WERI-Rb-1 (cell line): ENCODE data around the gene ZDHHC1.

Experiments
- DNase-seq: peaks from one replicate; pipeline ENCODE4 v3.0.0-alpha.2; 2020
- H3K27ac ChIP-seq: fragments of 250-450 bp; sonication (Bioruptor Pico); 2 replicates; pipeline ENCODE4 v1.5.1; 2020; ENCODE audit warnings: mild to moderate bottlenecking, moderate library complexity
- H3K27me3 ChIP-seq: fragments of 250-450 bp; sonication (Bioruptor Pico); 2 replicates; pipeline ENCODE4 v1.5.1; 2021; ENCODE audit warnings: mild to moderate bottlenecking, low read depth, moderate library complexity; ENCODE audit not compliant: insufficient read depth, severe bottlenecking
- H3K36me3 ChIP-seq: fragments of 250-450 bp; sonication (Bioruptor Pico); 2 replicates; pipeline ENCODE4 v1.5.1; 2020; ENCODE audit warnings: mild to moderate bottlenecking, moderate library complexity
- H3K4me3 ChIP-seq: 2 replicates; pipeline ENCODE4 v1.5.1; 2011; ENCODE audit warnings: low read depth, mild to moderate bottlenecking, control low read depth, low read length
- H3K9me3 ChIP-seq: fragments of 250-450 bp; sonication (Bioruptor Pico); 2 replicates; pipeline ENCODE4 v1.5.1; 2021; ENCODE audit warnings: mild to moderate bottlenecking, moderate library complexity; ENCODE audit not compliant: severe bottlenecking
- TF ChIP-seq, protein P1 (sequence below): IDR thresholded peaks from 2 replicates; pipeline ENCODE4 v1.5.1; 2011; ENCODE audit warnings: low read depth, mild to moderate bottlenecking, control low read depth, inconsistent platforms, low read length

The ZDHHC1 gene

DNA sequence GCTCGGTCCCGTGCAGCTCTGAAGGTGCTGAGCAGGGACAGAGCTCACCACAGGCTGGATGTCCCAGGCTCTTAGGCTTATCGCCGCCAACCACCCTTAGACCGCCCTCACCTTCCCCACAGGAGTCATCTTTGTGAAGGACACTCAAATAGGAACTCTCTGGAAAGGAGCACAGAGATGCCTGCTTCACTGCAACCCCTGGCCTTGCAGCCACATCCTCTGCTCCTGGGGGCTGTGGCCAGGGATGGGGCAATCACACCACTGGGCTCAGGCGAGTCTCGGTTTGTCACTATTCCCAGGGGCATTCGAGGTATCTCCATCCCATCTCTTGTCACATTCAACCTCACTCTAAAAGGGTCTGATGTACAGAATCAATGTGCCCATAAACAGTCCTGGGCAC, 10.9 kb downstream of the ZDHHC1 start:
- TF ChIP-seq, protein P1, sequence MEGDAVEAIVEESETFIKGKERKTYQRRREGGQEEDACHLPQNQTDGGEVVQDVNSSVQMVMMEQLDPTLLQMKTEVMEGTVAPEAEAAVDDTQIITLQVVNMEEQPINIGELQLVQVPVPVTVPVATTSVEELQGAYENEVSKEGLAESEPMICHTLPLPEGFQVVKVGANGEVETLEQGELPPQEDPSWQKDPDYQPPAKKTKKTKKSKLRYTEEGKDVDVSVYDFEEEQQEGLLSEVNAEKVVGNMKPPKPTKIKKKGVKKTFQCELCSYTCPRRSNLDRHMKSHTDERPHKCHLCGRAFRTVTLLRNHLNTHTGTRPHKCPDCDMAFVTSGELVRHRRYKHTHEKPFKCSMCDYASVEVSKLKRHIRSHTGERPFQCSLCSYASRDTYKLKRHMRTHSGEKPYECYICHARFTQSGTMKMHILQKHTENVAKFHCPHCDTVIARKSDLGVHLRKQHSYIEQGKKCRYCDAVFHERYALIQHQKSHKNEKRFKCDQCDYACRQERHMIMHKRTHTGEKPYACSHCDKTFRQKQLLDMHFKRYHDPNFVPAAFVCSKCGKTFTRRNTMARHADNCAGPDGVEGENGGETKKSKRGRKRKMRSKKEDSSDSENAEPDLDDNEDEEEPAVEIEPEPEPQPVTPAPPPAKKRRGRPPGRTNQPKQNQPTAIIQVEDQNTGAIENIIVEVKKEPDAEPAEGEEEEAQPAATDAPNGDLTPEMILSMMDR: no peak
- H3K27ac ChIP-seq: no peak overlapping the region

DNA sequence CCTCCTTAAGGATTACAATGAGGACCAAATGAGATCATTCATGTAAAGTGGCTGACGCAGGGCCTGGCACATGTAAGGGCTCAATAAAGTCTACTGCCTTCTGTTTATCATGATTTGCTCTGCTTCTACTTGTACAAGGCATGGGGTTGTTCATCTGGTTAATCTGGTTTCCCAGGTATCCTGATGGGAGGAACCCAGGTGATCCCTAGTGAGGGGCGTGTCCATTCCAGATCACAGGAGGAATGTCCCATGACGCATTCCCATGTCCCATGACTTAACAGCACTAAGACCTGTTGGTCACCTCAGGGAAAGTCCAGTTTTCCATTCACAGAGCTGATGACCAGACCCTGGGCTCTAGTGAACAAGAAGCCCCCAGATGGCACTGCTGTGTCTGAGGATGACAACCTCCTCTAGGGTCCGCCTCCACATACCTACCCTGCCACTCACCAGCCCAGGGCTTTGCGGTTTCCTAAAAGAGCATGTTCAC, 11.5 kb downstream of the ZDHHC1 start:
- Histone ChIP-seq H3K4me3 (no peak overlapping the region), H3K27ac (no peak overlapping the region), H3K27me3 (no peaks in the 10 kb centered on the region), H3K36me3 (no peaks in the 10 kb centered on the region), H3K9me3 (no peaks in the 10 kb centered on the region)
- no peak for DNase-seq
- TF ChIP-seq, protein P1: no peak

More for the DNA sequence above, 10.9 kb downstream of the ZDHHC1 start:
- Histone ChIP-seq H3K9me3 (no peaks in the 10 kb centered on the region), H3K27me3 (no peaks in the 10 kb centered on the region), H3K36me3 (no peaks in the 10 kb centered on the region), H3K4me3 (no peak overlapping the region)
- no peak for DNase-seq

DNA sequence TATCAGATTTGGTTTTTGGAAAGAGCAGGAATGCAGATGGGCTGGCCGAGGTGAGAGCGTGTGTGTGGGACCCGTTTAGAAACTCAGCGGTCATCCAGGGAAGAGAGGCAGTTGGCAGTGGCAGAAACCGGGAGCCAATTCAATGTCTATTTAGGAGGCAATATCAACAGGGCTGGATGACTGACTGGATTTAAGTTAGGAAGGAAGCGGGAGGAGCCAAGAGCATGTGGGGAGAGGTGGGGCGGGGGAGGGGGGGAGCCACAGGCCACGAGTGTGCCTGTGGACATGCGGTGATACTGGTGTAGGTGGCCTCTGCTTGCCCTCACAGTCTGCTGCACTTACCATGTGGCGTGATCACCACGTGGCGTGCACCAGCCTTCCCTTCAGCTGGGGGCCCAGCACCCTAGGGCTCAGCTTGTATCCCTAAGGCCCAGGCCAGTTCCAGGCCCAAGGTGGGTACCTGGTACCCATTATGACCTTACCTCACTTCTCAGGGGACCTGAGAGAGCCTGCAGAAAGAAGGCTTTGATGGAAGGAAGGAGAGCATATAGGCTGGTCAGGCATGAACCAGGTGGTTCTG, 12.2 kb downstream of the ZDHHC1 start:
- H3K4me3 ChIP-seq: no peak overlapping the region

DNA sequence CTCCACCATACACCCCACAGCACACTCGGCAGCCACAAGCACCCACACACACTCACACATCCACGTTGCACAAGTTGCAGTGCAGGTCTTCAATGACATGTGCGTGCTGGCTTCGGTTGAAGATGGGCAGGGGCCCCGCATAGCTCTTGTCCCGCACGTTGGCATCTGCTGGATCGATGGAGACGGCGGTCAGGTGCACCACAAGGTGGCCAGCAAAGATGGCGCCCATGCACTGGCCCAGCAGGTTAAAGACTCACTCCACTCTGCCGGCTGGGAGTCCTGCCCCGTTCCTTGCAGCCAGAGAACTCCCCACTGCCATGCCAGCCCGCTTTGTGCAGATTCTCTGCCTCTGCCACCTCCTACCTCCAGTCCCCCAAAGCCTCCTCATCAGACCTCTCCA, 15.4 kb downstream of the ZDHHC1 start:
- Histone ChIP-seq H3K27ac (no peak overlapping the region), H3K4me3 (no peak overlapping the region), H3K9me3 (no peaks in the 10 kb centered on the region), H3K36me3 (no peaks in the 10 kb centered on the region), H3K27me3 (no peaks in the 10 kb centered on the region)
- no peak for DNase-seq
- TF ChIP-seq, protein P1: no peak

More for the DNA sequence above, 12.2 kb downstream of the ZDHHC1 start:
- Histone ChIP-seq H3K9me3 (no peaks in the 10 kb centered on the region), H3K36me3 (no peaks in the 10 kb centered on the region), H3K27me3 (no peaks in the 10 kb centered on the region), H3K27ac (no peak overlapping the region)
- DNase-seq: no peak
- TF ChIP-seq, protein P1: no peak

DNA sequence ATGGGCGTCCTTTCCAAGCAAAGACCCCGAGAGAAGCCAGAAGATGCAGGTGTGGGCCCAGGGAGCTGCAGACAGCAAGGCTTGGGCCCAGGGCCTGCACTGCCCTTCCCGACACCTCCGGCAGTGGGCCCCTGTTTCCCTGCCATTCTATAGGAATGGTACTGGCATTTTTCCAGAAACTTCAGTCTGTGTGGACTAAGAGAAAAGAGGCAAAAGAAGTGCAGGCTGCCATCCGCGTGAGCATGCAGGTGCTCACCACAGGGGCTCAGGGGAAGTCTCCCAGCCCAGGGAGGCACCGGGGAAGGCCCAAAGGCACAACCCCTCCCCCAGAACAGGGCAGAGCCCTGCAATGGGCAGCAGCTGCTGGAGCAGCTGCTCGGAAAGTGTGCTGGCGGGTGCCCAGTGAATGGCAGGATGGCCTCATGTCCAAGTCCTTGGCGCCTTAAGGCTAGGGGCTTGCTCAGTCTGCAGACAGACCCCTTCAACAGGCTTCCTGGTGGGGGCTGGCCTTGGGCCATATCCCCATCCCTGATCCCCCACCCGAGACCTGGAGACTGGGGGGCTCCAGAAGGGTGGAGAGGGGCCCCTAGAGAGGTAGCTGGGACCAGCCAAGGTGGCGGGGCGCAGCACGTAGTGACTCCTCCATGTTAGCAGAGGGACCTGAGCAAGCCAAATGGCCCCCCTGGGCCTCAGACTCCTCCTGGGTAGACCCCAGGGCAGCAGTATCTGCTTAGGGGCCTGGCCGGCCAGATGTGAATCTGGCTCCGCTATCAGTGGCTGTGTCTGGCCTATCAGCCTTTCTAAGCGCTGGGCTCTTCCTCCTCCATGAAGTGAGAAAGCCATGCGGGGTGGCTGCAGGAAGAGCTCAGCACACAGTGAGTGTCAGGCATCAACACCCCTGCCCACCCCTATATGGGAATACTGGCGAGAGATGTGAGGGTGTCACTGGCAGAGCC, 16.2 kb downstream of the ZDHHC1 start:
- TF ChIP-seq, protein P1: no peak
- DNase-seq: no peak
- no peaks in the 10 kb centered on the region for H3K36me3 ChIP-seq
- no peak overlapping the region for H3K27ac ChIP-seq
- H3K27me3 ChIP-seq: no peaks in the 10 kb centered on the region
- H3K4me3 ChIP-seq: no peak overlapping the region
- H3K9me3 ChIP-seq: no peaks in the 10 kb centered on the region
